ENCODE measurements around the gene CPZ.

The CPZ gene

DNA sequence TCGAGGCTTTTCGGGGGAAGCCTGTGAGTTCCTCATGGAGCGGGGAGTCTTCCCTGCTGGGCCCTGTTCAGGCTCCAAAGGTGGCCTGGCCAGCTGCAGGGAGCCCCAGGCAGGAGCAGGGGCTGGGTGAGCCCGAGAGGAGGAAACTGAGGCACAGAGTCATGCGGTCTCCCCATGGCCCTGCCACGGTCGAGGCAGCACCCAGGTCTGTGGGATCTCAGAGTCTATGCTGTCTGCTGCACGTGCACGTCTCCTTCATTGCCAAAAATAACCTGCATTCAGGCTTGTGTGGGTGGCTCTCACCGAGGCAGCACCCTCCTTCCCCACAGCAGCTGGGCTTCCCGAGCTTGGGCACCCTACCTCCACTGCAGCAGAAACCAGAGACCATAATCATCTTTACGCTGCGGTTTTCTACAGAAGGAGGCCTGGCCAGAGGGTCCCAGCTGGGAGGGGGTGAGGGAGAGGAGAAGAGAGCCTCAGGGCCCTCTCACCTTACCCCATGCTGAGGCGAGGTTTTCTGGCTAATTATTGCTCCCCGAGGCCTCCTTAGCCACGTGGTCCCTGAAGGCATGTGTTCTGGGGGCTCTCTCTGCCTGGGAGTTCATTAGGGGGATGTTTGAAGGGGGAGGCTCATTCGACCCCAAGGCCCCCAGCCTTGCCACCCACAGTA, 64.3 kb downstream of the CPZ start:
- DNase-seq = no peak

DNA sequence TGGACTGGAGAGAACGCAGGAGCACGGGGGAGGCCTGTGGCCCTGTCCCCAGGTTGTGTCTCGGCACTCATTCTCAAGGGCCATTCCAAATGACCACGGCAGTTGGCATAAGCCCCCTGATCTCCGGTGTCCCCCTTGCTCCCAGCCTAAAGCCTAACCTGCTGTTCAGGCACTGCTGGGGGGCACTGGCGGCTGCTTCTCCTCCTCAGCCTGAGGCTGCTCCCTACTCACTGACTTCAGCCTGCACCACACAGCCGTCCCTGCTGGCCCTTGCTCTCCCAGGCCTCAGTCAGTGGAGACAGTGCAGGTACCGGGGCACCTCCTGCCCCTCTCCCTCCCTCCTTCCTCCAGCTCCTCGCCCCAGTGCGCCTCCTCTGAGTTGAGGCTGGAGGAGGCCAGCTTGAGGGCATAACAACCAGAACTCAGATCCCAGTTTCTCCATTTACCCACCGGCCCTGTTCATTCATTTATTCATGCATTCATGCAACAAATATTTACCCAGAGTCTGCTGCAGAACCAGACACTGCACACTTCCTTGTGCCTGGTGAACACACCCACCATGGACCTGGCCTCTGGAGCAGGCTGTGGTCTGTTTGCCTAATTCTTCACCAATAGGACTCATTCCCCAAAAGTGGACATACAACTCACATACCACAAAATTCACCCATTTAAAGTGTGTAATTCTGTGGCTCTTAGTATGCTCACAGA, 65.0 kb downstream of the CPZ start:
- no peak for DNase-seq

DNA sequence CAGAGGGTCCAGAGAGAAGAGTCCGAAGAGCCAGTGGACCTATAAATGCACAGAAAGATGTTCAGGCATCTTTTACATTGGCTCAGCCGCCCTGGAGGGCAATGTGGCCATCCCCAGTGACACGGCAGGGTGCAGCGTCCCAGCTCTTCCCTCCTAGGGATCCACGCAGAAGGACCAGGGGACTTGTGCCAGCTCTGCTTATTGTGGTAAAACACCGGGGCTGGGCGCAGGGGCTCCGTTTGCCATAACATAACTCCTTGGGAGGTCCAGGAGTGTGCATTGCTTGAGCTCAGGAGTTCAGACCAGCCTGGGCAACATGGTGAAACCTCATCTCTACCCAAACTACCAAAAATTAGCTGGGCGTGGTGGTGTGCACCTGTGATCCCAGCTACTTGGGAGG, 70.2 kb downstream of the CPZ start:
- DNase-seq = no peak

DNA sequence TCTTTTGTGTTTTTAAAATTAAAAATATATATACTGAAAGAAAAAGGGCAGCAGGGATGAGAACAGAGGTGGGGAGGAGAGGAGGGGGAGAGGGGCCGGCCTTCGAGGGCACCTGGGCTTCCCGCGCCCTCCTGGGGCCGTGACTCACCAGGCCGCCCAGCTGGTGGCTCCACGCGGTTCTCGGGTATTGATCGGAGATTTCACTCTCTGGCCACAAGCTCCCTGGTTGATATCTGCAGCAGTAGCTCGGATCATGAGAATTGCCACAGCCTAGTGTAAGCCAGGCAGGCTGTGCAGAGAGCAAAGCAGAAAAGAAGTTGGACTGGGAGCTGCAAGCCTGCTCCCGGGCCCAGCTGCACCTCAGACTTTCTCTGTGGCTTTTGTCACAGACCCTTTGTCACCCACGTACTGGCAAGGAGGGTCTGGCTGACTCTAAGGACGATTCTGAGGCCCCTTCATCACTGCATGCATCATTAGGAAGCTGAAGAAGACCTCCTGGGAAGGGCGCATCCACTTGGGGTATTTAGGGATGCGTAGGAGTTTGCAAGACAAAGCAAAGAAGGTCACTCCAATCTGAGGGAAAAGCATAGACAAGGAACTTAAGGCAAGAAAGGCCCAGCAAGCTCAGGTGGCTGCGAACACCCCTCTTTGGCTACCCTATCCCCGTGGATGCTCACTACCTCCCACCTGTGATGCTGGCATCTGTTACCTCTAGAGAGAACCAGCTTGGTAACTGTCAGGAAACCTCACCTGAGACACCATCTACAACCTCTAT, 71.7 kb downstream of the CPZ start:
- no peak for DNase-seq

DNA sequence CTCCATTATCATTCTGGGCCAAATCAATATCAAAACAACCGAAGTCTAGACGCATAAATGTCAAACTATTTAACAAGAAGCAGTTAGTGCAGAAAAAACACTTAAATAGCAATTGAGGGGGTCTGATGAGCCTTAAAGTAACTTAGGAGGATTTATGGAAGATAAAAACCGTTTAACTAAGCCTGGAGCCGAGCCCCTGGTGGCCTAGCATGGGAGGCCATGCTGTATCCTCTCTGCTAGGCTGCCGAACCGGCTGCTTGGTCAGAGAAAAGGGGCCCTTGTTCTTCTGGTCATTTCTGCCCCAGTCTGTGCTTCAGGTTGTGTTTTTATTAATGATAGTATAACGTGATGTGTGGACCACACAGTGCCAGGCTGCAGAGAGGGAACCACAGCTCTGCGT, 72.4 kb downstream of the CPZ start:
- DNase-seq = no peak

DNA sequence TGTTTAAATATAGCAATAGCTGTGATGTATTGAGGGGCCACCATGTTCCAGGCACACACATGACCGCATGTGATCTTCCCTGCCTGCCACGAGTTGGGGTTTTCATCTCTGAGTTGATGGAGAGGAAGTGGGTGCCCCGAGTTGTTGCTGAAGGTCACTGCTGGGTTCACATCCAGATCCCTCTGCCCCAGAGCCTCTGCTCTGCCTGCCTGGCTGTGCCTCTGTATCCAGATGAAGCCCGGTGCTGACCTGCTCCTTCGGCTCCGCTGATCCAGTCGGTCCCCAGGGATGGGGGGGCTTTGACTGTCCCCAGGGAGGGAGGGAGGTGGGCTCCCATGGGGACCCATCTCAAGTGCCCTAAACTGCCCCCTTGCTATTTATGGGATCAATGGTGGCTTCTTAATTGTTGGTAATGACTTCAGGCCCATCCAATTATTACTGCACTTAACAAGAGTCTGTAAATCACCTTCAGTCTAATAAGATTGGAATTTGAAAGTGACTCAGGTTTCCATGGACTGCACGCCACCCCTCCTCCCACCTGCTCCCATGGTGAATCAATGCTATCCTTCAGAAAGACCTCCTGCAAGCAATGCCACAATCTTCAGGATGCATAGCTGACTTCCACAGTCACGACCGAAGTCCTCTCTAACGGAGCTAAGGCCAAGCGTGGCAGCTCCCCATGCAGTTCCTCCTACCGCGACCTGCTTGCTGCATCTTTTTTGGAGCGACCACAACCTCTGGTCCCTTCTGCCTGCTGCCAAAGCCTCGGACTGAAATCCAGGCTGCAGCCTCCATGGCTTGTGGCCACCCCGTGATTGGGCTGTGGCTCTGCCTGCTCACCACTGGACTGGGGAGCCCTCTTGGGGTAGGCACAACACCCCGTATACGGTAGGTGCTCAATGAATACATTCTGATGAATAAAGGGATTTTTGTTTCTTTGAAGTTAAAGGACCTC, 73.1 kb downstream of the CPZ start:
- no peak for DNase-seq

DNA sequence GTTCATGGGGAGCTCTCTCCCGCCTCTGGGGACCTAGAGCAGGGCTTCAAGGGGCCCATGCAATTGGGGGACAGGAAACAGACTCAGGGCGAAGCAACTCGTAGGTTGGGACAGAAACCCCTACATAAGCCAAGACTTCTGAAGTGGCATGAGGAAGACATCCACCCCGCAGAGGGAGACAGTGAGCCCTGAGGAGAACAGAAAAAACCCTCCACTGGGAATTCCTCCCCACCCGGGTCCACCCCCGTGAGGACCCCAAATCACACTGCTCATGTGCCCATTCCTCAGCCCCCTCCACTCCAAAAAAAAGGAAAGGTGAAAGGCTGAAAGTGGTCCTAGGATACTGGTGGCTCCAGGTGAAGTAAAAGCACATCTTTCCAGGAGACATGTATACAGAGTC, 74.0 kb downstream of the CPZ start:
- DNase-seq = no peak
